NCI-H1436 (cell line): ENCODE measurements around the gene SMAD9.
"Not testable (repeated sequence)": the region's sequence is repeated elsewhere in the genome, so short reads cannot be mapped to it uniquely, and the experiment has no call there.

Experiments used
- DNase-seq: peaks from one replicate; lab custom pipeline; 2025; lab: John Stamatoyannopoulos, UW

The SMAD9 gene

DNA sequence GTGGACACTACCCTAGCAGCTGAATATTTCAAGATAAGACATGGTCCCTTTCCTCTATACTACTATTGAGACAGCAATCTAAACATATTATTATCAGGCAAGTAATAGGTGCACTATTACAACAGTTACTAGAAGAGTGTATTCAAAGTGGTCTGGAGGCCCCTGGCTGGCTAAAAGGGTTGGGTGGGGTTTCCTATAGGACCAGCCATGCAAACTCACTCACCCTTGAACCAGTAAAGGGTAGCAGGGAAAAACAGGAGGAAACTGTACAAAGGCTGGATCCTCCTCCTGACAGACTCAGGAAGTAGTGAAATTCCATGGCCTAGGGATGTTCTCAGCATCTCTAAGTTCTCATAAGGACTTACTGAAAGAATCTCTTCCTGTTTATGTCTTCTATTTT, 7.7 kb downstream of the SMAD9 start:
- DNase-seq = no peak

- no peak for DNase-seq
Measured at GRCh38 chr13:36910545-36910944, 9.5 kb downstream of the SMAD9 start.

DNA sequence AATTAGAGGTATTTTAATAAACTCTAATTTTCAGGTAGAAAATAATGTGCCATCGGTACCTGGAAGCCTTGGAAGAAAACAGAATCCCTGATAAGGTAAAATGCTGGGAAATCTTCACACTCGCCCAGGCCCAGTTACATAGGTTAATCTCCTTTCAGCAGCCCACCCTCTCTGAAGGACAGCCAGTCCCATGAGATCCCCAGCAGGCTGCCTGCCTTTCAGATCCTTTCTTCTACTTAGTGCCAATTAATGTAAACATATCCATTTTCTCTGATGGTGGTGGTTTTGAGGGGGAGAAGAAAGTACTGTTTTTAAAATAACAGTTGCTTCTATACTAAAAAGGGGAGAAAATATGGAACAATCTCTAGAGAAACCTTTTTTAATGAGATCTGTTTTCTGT, 12.2 kb downstream of the SMAD9 start:
- peak; percentile 23 for DNase-seq

DNA sequence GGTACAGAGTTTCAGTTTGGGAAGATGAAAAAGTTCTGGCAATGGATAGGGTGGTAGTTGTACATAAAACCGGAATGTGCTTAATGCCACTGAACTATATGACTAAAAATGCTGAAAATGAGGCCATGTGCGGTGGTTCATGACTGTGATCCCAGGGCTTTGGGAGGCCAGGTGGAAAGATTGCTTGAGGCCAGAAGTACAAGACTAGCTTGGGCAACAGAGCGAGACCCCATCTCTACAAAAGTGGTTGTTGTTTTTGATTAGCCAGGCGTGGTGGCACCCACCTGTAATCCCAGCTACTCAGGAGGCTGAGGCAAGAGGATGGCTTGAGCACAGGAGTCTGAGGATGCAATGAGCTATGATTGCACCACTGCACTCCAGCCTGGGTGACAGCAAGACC, 12.8 kb downstream of the SMAD9 start:
- DNase-seq = no peak

GRCh38 chr13:36905944-36906343, 14.1 kb downstream of the SMAD9 start:
- DNase-seq = no peak

- DNase-seq = peak; percentile 92
Measured at GRCh38 chr13:36903925-36904595, 16.0 kb downstream of the SMAD9 start.

- no peak for DNase-seq
Measured at GRCh38 chr13:36897054-36897616, 22.9 kb downstream of the SMAD9 start.

DNA sequence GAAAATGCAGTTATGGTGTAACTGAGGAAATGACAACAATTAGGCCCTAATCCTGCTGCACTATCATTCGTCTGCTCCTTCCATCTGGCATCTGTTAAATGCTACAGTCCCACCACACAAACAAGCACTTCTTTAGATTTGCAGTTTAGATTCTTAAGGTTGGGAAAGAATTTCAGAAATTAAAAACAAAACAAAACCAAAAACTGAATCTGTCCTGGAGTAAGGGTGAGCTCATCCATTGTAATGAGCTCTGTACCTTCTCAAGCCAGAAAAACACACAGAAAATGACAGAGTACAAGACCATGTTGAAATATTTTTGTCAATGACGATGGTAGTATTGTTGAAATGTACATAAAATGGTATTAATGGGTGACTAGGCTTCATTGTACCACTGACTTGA, 28.3 kb downstream of the SMAD9 start:
- no peak for DNase-seq

GRCh38 chr13:36888645-36889044, 31.4 kb downstream of the SMAD9 start:
- no peak for DNase-seq

GRCh38 chr13:36887758-36888521, 32.1 kb downstream of the SMAD9 start:
- DNase-seq = no peak

DNA sequence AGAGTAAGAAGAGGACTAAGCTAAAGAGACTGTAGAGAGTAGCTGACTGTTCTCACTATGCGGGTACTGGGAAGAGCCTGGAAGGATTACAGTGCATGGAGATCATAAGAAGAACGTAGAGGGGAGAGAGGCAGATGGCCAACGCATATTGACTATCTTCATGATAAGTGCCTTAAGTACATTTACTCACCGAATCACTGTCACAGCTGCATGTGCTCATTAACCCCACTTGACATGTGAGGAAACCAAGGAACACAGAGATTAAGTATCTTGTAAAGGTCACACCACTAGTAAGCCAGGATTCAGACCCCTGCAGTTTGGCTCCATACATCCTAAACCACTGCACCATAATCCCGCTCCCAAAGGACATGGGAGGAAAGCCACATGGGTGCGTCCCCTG, 34.1 kb downstream of the SMAD9 start:
- no peak for DNase-seq

GRCh38 chr13:36884235-36884634, 35.8 kb downstream of the SMAD9 start:
- DNase-seq = no peak

DNA sequence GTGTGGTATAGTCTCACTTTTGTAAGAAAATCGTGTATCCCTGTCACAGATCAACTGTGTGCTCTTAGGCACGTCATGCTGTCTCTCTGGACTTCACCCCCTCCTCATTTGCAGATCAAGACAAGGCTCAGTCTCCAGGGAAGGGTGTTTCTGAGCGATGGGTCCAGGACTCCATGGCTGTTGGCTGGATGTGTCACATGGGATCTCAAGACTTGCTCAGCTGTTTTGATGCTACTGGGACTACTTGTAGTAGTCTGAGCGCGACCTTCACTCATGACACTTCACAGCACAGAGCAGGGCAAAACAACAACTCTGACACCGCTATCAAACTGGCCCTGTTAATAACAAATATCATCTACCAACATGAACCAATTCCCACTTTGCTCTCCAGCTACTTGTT, 36.2 kb downstream of the SMAD9 start:
- no peak for DNase-seq

DNA sequence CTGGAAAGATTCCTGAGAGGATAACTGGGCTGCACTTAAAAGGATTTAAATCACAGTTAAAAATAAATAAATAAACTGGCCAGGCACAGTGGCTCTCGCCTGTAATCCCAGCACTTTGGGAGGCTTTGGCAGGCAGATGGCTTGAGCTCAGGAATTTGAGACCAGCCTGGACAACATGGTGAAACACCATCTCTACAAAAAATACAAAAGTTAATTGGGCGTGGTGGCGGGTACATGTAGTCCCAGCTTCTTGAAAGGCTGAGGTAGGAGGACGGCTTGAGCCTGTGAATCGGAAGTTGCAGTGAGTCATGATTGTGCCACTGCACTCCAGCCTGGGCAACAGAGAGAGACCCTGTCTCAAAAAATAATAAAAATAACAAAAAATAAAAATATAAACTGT, 36.6 kb downstream of the SMAD9 start:
- not testable (repeated sequence) for DNase-seq

DNA sequence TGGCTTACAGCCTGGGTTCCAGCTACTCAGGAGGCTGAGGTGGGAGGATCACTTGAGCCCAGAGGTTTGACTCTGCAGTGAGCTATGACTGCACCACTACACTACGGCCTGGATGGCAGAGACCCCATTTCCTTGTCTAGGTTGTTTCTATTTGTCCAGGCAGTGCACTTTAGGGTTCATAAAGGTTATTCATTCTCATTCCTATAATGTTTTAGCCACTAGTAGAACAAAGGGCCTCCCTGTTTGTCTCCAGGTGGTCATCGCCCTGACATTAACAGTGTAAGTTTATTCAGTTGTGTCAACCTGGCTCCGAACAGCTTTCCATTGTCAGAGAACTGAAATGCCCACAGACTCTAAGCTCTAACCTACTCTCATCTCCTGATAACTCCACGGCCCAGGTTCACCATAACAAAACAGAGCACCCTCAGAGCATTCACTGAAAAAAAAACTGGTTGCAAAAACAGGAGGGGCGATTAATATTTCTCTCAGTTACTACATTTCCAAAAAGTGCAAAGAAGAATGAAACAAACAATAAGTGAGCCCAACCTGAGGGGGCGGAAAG, 37.1 kb downstream of the SMAD9 start:
- no peak for DNase-seq

DNA sequence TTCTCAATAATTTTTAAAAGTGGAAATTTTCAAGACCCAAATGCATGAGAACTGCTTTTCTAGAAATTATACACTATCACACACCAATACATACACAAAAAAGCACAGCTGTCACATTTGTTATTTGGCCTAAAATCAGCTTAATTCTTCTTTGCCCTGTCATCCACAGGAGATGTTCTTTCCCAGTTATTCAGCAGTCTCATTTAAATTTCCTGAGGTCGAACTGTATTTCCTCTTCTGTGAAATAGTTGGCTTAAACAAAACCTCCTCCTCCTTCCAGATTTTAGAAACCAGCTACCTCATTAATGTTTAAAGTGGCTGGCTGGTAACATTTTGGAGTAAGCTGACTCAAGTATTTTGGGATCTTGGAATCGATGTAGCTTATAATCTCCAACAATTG, 39.1 kb downstream of the SMAD9 start:
- no peak for DNase-seq

GRCh38 chr13:36879218-36879938, 40.7 kb downstream of the SMAD9 start:
- DNase-seq = no peak

DNA sequence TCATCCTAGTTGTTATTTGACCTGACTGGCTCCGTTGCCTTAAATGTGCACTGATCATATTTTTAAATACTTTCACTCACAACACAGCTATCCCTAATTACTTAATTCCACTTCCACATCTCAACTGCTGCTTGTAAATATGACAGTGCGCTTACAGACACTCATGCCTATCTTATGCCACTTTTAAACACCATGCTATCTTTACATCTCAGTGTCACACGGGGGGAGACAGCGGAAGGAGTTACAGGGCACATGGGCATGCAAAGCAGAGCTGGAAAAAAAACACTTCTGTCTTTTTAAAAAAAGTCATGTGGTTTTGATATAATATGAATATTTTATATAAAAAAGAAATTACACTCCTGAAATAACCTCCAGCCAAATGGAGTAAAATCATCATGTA, 44.1 kb downstream of the SMAD9 start:
- no peak for DNase-seq

DNA sequence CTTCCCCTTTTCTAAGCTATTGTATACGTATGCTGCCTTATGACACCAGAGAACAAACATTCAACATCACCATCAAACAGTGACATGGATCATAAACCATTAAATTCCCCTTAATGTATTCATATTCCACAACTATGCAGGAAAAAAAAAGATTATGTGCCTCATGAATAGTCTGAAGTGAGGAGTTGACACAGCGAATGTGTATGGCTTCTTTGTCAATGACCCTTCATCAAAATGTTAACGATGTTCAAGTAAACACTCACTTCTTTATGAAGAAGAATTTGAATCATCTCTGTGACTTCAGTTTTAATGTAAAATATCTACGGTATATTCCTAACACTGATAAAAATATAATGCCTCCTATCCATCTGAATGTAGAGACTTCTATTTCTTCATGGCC, 44.6 kb downstream of the SMAD9 start:
- DNase-seq = peak; percentile 1

DNA sequence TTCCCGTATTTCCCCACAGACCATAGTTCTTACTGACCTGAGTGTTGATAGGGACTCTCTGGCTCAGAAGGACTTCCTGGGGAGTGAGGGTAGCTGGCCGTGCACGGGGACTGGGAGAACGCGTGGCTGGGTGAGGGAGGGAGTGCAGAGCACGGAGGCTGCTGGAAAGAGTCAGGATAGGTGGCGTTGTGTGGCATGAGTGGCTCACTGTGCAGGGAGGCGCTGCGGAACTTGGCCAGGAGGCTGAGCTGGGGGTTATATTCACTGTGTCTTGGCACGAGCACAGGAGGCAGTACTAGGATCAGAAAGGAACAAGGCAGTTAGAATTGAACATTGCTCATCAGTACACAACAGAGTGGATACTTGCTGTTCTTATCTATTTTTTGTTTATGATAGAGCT, 47.4 kb downstream of the SMAD9 start:
- peak; percentile 20 for DNase-seq

- DNase-seq = no peak
Measured at GRCh38 chr13:36870050-36870692, 49.9 kb downstream of the SMAD9 start.

- DNase-seq = no peak
Measured at GRCh38 chr13:36866232-36866631, 53.8 kb downstream of the SMAD9 start.
